Measurements from ENCODE around the gene F11R.

Gene F11R

GRCh38 chr1:161044908-161045735 lies 24.2 kb upstream of the F11R start:
- peak; percentile 70 to 83 for DNase-seq
- Histone ChIP-seq H3K27me3 (no peaks in the 10 kb centered on the region), H3K9me3 (no peaks in the 10 kb centered on the region), H3K4me3 (peak overlapping the region; percentile 80 to 87), H3K36me3 (peaks cover 27 to 33% (median 28%) of the 10 kb centered on the region in 3 donors), H3K27ac (peak overlapping the region; percentile 87 to 90), H3K4me1 (peaks cover 0 to 26% (median 11%) of the 10 kb centered on the region in 4 donors)
- intact Hi-C loops (cut with DNase I; ENCODE audit: low total_unique reads) = loop anchor here (10.0 kb wide), 1 partner anchor 350 kb away; no protein-coding TSS in a partner anchor
- TF ChIP-seq CTCF (IDR thresholded peaks at IDR 0.05) = peak in 1 of 2 experiments; percentile 11

- Histone ChIP-seq H3K4me3 (peak overlapping the region; percentile 80 to 87), H3K9me3 (no peaks in the 10 kb centered on the region), H3K27me3 (no peaks in the 10 kb centered on the region), H3K27ac (peak overlapping the region; percentile 87 to 90), H3K4me1 (peaks cover 0 to 28% (median 11%) of the 10 kb centered on the region in 4 donors), H3K36me3 (peaks cover 33 to 39% (median 34%) of the 10 kb centered on the region in 3 donors)
- TF ChIP-seq CTCF (IDR thresholded peaks at IDR 0.05) = no peak
- no peak for DNase-seq
- intact Hi-C loops (cut with DNase I; ENCODE audit: low total_unique reads) = loop anchor here (10.0 kb wide), 1 partner anchor 350 kb away; no protein-coding TSS in a partner anchor
These were observed 23.6 kb upstream of the F11R start for GRCh38 chr1:161044535-161044907.

- DNase-seq = no peak
- Histone ChIP-seq H3K27ac (no peak overlapping the region), H3K27me3 (no peaks in the 10 kb centered on the region), H3K4me3 (no peak overlapping the region), H3K36me3 (peaks cover 37 to 50% (median 38%) of the 10 kb centered on the region in 3 donors), H3K4me1 (peaks cover 0 to 32% (median 13%) of the 10 kb centered on the region in 4 donors), H3K9me3 (no peaks in the 10 kb centered on the region)
- intact Hi-C loops (cut with DNase I; ENCODE audit: low total_unique reads) = no loop called here
- TF ChIP-seq CTCF (IDR thresholded peaks at IDR 0.05) = no peak
These were observed 18.6 kb upstream of the F11R start for GRCh38 chr1:161039546-161039945.

- Histone ChIP-seq H3K9me3 (no peaks in the 10 kb centered on the region), H3K27ac (peak overlapping the region in 1 of 2 donors; percentile 32), H3K36me3 (peaks cover 37 to 50% (median 38%) of the 10 kb centered on the region in 3 donors), H3K27me3 (no peaks in the 10 kb centered on the region), H3K4me1 (peaks cover 0 to 28% (median 9%) of the 10 kb centered on the region in 4 donors), H3K4me3 (peak overlapping the region; percentile 56 to 60)
- DNase-seq = no peak
- TF ChIP-seq CTCF (IDR thresholded peaks at IDR 0.05) = no peak
- intact Hi-C loops (cut with DNase I; ENCODE audit: low total_unique reads) = no loop called here
These were observed 18.2 kb upstream of the F11R start for GRCh38 chr1:161039154-161039545.

- intact Hi-C loops (cut with DNase I; ENCODE audit: low total_unique reads) = no loop called here
These were observed 17.7 kb upstream of the F11R start, which contains the start of gene TSTD1 for GRCh38 chr1:161038523-161039153. TSS of gene TSTD1 (minus strand) at chr1:161038964. CDS start at chr1:161038889, 75 bp downstream.

More at GRCh38 chr1:161038523-161039153, 17.7 kb upstream of the F11R start, which contains the start of gene TSTD1:
- H3K4me3 ChIP-seq = peak within 1 kb of the TSS; percentile 56 to 60
- peak in 1 of 2 donors; percentile 71 for DNase-seq
- H3K27me3 ChIP-seq = no peaks in the 10 kb centered on the region
- H3K36me3 ChIP-seq = peaks cover 37 to 50% (median 38%) of the 10 kb centered on the region in 3 donors
- no peak for TF ChIP-seq CTCF (IDR thresholded peaks at IDR 0.05)
- H3K27ac ChIP-seq = peak within 1 kb of the TSS; percentile 31 to 32
- H3K4me1 ChIP-seq = peaks cover 0 to 23% (median 5%) of the 10 kb centered on the region in 4 donors
- no peaks in the 10 kb centered on the region for H3K9me3 ChIP-seq
